HG02763 (cell line): ENCODE measurements around the gene MAGOH.
A peak's percentile ranks its signal among the peaks of the same experiment; 100 is the strongest.

Experiments
- ATAC-seq: cut with Tn5 transposase; IDR thresholded peaks from one replicate; pipeline ENCODE4 v1.9.1; 2021; ENCODE audit warnings: mild to moderate bottlenecking, moderate library complexity; ENCODE audit not compliant: unreplicated experiment

MAGOH gene

DNA sequence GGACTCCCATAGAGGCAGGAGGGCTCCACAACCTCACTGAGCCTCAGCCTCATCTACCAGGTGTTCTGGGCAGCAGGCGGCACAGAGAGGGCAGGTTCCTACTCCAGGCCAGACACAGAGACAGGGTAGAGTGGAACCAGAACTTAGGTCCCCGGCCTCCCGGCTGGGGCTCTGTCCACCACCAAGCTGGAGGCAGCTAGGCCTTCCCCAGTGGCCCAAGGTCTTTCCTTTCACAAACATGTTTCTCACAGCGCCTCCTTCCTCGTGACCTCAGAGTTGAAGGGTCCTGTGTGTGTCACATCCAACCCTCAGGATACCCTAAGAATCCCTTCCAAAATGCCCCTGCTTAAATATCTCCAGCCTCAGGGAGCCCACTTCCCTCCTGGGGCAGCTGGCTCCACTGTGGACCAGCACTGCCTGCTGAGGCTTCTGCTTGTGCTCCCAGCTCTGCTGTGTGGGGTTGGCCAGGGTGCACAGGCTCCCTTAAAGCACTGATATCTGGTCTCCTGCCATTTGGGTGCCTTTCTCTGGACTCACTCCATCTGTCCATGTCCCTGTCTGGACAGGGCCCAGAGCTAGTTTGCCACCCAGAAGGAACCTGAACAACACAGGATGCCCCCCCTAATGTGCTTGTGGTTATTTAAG is 33.2 kb upstream of the MAGOH start:
- ATAC-seq = no peak

DNA sequence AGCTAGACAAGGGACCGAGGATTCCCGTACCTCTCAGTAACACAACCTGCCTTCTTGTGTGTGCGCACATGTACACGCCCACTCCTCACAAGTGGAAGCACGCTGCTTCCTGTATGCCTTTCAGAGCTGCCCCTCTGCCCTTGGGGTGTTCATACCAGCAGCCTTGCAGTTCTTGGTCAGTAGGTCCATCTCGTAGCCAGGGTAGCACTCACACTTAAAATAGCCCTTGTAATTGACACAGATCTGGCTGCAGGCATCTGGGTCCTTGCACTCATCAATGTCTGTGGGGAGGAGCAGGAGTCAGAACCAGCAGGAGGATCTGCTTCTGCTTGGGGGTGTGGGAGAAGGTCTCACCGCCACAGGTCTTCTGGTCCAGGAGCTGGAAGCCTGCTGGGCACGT is 32.6 kb upstream of the MAGOH start:
- ATAC-seq = no peak

DNA sequence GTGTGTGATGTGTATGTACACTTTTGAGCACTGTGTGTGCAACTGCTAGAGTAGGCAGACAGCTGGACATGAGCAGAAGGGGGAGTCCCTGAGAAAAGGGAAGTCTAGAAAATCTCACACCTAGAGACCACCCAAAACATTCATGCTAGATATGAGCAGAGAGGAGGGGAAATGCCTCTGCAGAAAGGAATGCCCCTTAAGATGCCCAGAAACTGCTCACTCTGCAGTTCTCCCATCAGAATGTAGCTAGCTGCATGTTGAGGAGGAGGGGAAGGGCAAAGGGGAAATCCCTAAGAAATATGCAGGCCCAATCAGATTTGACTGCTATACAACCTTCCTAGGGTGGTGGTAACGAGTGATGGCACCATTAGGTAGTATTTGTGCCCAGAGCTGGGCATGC is 31.8 kb upstream of the MAGOH start:
- no peak for ATAC-seq

DNA sequence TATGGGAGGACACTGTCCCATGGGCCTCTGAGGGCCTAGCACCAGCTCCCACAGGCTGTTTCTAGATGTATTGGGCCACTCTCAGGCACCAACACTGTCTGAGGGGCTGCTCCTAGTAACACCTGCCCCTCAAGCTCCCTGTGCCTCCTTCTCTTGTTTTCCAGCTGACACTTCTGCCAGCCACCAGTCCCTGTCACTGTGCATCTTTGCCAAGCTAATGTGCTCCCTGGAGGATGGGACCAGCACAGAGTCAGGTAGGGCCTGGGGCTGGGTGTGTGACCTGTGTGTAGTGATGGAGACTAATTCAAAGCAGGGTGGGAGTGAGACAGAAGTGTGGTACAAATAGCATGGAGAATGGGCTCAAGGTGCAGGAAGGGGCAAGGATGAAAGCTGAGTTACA is 29.4 kb upstream of the MAGOH start:
- no peak for ATAC-seq

DNA sequence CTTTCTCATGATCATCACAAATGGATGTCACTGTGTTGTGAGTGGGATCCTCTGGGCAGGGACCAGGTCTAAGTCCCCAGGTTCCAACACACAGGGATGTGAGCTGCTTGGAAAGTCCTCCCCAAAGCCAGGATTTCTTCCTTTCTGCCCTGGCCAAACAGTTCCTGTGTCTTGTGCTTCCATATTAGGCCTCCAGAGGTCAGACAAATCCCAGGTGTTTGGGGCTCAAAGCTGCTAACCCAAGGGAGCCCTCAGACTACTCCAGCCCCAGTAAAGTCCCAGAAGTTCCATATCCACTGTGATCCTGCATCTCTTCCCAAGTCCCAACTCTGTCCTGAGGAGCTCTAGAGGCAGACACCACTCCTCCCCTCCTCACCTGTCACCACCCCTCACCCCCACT is 27.7 kb upstream of the MAGOH start:
- no peak for ATAC-seq

DNA sequence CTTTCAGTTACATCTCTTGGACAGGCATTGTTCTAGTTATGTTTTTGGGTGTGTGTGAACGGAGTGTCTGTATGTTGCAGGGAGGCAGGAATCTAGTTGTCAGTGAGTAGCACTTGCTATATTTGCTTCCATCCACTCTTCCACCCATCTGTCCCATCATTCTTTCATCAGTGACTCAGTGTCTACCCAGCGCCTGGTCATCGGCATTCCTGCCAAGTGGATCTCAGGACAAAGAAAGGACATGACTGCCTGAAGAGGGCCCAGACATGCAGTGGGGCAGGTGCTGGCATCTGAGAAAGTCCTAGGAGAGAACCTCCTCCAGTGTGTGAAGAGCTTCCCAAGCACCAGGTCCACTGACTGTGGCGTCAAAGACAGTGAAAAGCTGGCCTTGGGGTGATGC is 27.3 kb upstream of the MAGOH start:
- no peak for ATAC-seq

DNA sequence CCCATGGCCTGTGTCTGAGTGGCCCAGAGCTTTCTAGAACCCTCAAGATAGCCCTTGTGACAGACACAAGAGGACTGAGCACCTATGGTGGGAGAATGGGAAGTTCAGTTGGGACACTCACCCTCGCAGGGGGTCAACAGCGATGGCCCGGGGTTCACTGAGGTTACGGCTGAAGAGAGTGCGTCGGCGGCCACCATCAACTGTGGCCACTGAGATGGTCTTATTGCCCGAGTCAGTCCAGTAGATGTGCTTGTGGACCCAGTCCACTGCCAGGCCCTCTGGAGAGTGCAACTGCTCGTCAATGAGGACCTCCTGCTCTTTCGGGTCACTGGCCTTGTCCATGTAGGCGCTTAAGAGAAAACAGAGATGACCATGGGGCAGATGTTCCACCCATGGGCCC is 25.7 kb upstream of the MAGOH start:
- ATAC-seq = no peak

DNA sequence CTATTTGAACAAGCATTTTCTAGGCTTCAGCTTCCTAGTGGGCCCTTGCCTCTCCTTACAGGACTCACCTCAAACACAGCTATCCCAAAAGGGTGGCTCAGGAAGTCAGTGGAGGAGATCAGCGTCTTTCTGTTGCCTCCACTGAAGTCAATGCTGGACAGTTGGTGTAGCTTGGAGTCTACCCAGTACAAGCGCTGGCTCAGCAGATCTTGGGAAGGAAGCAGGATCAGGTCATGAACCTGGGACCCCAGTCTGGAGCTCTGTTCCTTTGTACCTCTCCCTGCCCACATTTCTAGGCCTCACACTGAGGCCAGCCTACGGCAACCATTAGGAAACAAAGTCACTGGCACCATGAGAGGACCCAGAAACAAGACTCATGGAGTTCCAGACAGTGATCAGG is 23.7 kb upstream of the MAGOH start:
- no peak for ATAC-seq

DNA sequence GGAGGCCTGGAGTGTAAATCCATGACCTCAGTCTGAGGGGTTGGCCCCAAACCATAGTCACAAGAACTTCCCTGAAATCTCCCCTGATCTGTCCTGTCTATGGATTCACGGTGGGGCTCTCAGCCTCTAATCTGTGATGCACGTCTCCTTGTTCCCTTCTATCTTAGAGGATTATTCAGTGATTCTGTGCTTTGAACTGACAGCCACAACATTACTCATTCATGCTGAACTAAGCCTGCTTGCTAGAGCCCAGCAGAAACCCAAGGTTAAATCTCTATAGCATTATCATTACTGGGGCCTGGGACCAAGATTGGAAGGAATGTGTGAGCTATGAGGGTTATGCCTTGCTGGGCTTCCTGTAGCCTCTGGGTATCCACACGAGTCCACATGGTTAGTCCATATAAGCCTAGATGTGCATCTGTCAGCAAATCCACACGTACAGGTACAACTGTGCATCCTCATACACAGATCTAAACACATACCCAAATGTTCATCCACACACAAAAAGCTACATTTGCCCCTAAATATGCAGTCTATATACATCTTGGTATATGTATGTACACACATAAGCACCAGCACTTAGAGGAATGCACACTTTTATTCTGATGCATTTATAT is 22.4 kb upstream of the MAGOH start:
- ATAC-seq = no peak

DNA sequence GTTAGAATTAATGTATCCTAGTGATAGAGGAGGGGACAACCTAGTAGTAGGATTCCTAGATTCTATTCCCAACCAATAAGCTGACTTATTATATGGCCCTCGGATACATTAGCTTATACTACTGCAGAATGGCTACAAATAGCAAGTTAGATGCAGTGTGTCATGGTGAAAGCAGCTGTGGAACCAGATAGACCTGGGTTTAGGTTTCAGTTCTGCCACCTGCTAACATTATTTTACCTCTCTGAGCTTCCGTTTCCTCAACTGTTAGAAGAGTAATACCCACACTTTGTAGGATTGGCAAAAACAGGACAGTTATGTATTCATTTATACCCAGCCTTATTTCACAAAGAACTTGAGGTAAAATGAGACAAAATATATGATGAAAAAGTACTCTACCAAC is 21.6 kb upstream of the MAGOH start:
- peak; percentile 70 for ATAC-seq

DNA sequence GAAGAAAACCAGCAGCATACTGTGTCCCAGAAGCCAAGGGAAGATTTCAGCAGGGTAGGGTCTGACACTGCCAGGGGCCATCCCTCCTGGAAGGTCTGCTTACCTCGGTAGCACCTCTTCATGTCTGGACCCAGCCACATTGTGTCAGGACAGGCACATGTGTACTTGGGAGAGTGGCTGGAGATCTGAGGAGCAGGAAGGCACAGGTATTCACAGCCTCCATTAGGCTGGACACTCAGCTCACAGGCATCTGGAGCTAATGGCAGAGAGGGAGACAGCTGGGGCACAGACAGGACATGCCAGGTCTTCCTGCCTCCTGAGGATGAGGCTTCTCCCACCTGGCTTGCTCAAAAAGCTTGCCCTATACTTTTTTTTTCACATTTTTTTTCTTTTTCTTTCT is 19.9 kb upstream of the MAGOH start:
- ATAC-seq = no peak

DNA sequence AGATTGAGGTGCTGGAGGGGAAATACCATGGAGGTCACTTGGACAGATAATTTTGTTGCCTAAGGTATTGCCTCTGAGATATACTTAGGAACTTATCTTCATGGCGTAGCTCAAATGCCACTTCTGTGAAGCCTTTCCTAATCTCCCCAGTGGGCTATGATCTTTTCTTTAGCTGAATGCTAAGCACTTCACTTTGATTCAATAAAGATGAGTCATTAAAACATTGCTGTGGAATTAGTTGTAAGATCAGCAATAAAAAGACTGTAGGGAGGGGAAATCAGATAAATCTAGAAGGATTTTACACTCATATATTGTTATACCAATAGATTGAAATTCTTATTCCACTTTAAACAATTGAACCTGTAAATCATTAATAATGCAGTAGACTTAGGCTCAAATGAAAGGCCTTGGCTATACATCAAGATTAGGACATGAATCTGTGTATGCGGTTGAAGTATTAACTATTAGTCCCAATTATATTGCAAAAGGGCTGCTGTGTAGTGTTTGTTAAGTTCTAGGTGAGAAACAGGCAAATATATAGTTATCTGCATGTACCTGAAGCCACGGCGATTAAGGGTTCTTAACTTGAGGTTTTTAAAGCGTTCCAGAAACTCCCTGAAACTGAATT is 19.2 kb upstream of the MAGOH start:
- no peak for ATAC-seq

DNA sequence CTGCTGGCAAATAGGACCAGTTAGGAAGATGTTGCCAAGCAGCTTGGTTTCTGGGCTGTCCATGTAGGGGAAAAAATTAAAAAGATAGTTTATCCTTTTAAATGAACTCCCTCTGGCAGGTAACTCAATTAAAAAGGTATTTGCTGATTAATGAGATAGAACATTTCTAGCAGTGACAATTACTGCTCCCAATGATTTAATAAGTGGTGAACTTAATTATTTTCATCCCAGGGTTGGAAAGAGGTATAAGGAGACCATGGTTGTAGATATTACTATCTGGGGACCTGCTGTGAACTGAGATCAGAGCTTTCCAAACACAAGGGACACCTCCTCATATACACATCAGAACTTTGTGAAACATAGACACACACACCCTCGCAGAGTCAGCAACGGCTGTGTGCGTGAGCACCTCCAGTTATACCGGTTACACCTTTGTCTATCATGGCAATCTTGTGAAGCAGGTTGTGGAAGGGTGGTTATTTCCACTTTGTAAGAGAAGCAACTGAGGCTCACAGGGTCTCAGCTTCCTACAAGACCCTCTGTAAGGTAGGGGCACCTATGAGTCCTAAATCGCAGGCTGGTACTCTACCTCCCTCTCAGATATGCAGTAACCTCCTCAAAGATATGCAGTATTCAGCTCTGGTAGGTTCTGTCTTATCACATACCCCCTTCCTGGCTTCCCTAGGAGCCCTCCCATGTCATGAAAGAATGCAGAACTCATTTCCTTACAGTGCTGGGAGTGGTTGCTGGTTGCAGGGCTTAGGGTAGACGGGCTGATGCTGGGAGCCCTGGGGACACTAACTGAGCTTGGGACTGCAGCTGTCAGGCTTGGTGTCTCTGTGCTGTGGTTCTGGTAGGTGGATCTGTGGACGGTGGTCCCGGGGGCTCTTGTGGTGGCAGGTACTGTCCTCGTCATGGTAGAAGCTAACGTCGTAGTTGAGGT is 18.5 kb upstream of the MAGOH start:
- no peak for ATAC-seq

DNA sequence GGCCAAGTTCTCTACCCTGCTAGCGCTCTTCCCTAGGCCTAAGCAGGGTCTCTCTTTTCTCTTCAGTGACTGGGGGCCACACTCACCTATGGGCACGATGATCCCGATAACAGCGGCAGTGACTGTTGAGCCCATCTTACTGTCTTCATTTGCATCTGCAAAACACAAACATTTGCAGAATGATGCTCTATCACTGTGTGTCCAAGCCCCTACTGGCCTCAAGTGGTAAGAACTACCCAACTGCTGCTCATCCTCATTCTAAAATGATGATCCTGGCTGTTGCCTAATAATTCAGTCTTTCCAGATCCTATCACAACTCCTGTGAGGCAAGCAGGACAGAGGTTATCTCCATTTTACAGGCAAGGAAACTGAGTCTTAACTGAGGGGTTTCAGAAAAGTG is 16.7 kb upstream of the MAGOH start:
- no peak for ATAC-seq

DNA sequence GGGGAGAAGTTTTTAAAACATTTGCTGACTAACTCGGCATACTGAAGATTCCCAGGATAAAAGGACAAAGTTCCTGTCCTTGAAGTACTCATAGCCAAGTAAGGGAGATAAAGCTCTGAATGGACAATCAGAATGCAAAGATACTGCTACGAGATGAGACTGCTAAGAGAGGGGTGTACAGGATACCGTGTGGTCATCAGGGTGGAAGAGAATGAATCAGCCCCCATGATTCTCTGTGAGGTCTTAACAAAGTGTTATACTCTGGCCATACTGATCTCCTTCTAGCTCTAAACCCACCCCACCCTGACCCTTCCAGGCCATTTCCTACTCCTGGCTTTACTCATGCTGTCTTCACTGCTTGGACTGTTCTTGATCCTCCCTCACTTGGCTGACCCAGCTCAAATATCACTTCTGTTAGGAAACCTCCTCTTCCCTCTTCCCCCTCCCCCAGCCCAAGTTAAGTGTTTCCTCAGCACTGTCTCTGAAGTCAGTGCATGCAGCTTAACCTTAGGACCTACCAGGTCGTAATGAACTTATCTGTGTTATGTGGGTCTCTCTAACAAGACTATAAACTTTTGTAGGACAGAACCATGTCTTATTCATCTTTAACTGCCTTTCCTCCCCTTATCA is 15.8 kb upstream of the MAGOH start:
- no peak for ATAC-seq

DNA sequence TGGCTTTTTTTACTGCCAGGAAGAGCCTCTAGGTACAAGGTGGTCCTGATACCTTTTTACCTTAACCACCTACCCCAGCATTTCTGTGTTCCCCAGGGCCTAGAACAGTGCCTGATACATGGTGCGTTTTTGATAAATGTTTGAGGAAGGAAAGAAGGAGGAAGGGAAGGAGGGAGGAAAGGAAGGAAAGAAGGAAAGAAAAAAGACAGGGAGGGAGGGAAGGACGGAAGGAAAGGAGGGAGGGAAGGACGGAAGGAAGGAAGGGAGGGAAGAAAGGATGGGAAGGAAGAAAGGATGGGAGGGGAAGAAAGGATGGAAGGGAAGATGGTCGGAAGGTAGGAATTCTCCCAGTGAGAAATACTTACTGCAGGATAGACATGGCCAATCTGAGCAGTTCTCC is 12.0 kb upstream of the MAGOH start:
- ATAC-seq = no peak

DNA sequence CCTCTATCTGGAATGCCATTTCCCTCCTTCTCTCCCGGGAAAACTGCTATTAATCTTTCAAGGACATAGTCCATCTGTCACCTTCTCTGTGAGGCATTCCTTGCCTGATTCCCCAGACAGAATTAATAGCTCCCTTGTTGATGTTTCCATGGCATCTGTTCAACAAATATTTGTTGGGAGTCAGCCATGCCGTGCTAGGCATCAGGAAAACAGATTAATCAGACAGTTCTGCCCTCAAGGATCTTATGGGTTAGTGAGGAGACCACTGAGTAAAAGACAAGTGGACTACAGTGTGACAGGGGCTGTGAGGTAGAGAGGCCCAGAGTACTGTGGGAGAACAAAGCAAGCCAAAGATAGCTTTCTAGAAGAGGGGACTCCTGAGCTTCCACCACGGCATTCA is 11.4 kb upstream of the MAGOH start:
- ATAC-seq = no peak

DNA sequence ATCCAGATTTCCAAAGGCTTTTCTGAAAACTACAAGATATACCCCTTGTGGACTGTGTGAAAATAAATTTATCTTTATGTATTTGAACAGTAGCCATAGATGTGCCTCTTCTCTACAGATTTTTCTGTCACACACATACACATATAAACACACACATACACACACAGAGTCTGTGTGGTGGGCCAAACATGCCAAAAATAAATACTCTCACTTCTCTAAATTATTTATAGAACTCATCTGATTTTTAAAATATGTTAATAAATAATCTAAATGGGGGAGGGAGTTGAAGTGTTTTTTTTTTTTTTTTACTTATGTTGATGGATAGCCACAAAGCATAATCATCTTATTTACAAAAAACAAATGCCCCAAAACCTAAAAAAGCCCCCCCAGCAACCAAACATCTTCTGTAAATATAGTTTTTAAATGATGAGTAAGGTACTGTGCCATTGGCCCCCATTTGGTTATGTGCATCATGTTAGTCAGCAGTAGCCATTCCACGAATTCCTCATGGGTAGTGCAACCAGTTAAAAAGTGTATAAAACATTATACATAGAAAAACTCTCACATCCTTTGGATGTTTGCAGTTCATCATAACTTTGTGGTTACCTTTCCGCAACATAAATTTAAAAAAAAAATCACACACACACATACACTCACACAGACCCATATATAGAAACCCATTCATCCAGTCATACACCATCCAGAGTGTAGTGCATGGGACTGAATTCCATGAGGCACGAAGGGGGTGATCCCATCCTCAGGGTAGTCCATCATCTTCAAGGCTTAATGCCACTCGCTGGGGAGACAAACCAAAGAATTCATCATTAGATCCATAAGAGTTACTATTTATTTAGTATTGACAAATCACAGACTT is 8.2 kb upstream of the MAGOH start:
- ATAC-seq = no peak

DNA sequence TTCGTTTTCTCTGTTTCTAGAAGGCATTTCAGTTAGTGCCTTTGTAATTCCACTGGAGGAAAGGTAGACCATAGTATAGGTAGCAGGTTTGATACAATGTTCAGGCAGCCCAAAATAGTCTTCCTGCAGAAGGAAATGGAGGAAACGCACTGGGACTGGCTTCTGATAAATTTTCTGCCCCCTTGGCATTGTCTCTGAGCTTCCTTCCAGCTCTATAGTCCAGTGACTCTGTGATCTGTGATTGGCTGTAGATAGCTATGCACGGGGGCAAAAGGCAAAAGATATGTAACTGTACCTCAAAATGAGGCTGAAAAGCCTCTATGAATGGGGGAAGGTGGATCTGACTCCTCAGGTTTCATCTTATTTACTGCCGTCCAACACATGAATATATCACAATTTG is 5.8 kb upstream of the MAGOH start:
- no peak for ATAC-seq

DNA sequence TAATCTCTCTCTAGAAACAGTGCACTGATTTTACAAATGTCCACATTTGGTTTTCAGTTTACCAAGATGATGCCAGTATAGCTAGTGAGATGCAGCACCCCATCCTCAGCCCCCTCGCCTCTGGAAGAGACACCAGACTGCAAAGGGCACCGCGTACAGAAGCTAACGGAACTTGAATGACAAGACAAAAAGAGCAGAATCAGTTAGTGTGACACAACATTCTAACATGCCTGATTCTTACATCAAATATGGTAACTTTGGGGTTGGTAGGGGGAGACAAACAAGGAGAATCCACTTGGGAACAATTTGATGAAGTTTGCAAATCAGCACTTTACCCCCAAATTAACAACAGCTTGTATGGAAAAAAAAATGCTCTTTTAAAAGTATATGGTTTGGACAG is 4.1 kb upstream of the MAGOH start:
- ATAC-seq = no peak
